ENCODE measurements around the gene FAM131B.

FAM131B gene

GRCh38 chr7:143322760-143323633 lies 39.5 kb downstream of the FAM131B start:
- no peak for DNase-seq (ENCODE audit: low read depth)

GRCh38 chr7:143321734-143322133 lies 40.8 kb downstream of the FAM131B start:
- DNase-seq (ENCODE audit: low read depth), result no peak

GRCh38 chr7:143321242-143321641 lies 41.3 kb downstream of the FAM131B start:
- no peak for DNase-seq (ENCODE audit: low read depth)

- DNase-seq (ENCODE audit: low read depth), result no peak
These were observed 41.9 kb downstream of the FAM131B start for GRCh38 chr7:143320620-143321019.

GRCh38 chr7:143318661-143319060 lies 43.9 kb downstream of the FAM131B start:
- no peak for DNase-seq (ENCODE audit: low read depth)

- no peak for DNase-seq (ENCODE audit: low read depth)
These were observed 46.0 kb downstream of the FAM131B start for GRCh38 chr7:143316492-143316891.

- no peak for DNase-seq (ENCODE audit: low read depth)
These were observed 46.7 kb downstream of the FAM131B start, which contains the start of gene CLCN1 for GRCh38 chr7:143315776-143316175. Gene CLCN1 (plus strand): TSS chr7:143316111. CDS start chr7:143316213, 102 bp downstream.

GRCh38 chr7:143314127-143314526 lies 48.4 kb downstream of the FAM131B start:
- DNase-seq (ENCODE audit: low read depth), result no peak

GRCh38 chr7:143308632-143309031 lies 53.9 kb downstream of the FAM131B start:
- no peak for DNase-seq (ENCODE audit: low read depth)

GRCh38 chr7:143305423-143306070 lies 57.0 kb downstream of the FAM131B start:
- DNase-seq (ENCODE audit: low read depth), result no peak

GRCh38 chr7:143304938-143305337 lies 57.6 kb downstream of the FAM131B start:
- no peak for DNase-seq (ENCODE audit: low read depth)

GRCh38 chr7:143303733-143304132 lies 58.8 kb downstream of the FAM131B start:
- DNase-seq (ENCODE audit: low read depth), result no peak

All from non-pigmented ciliary epithelial cell (primary cell).